GM21360 (cell line): Measurements from ENCODE around the gene CYP2W1.
A peak's percentile ranks its signal among the peaks of the same experiment; 100 is the strongest.
"Not testable (repeated sequence)": the region's sequence is repeated elsewhere in the genome, so short reads cannot be mapped to it uniquely, and the experiment has no call there.

Experiments
- ATAC-seq: cut with Tn5 transposase; IDR thresholded peaks from one replicate; pipeline ENCODE4 v1.9.1; 2021; ENCODE audit warnings: mild to moderate bottlenecking, moderate library complexity; ENCODE audit not compliant: unreplicated experiment

The CYP2W1 gene, protein sequence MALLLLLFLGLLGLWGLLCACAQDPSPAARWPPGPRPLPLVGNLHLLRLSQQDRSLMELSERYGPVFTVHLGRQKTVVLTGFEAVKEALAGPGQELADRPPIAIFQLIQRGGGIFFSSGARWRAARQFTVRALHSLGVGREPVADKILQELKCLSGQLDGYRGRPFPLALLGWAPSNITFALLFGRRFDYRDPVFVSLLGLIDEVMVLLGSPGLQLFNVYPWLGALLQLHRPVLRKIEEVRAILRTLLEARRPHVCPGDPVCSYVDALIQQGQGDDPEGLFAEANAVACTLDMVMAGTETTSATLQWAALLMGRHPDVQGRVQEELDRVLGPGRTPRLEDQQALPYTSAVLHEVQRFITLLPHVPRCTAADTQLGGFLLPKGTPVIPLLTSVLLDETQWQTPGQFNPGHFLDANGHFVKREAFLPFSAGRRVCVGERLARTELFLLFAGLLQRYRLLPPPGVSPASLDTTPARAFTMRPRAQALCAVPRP

DNA sequence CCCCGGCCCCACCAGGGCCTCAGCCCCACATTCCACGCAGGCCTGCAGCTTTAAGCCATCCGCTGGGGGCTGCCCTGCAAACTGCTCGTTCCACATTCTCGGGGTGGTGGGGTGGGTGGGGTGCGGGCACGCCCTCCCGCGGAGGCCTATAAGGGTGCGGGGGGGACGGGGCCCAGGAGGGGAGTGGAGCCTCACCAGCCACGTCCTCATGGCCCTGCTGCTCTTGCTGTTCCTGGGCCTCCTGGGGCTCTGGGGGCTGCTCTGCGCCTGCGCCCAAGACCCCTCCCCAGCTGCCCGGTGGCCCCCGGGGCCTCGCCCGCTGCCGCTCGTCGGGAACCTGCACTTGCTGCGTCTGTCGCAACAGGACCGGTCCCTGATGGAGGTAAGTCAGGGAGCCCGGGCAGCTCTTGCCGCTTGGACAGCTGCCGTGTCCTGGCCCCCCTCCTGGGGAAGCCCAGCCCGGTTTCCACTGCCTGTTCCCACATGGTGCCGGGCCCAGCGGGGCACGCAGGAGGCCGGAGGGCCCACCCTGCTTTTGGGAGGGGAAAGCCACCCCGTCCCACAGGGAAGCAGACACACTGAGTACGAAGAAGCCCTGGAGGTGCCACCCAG is at the start of gene CYP2W1:
Gene CYP2W1, plus strand, starts transcription at position 178 of the 612 bp plus-strand sequence. Its CDS starts 31 bp downstream, at position 209.
- ATAC-seq = no peak

DNA sequence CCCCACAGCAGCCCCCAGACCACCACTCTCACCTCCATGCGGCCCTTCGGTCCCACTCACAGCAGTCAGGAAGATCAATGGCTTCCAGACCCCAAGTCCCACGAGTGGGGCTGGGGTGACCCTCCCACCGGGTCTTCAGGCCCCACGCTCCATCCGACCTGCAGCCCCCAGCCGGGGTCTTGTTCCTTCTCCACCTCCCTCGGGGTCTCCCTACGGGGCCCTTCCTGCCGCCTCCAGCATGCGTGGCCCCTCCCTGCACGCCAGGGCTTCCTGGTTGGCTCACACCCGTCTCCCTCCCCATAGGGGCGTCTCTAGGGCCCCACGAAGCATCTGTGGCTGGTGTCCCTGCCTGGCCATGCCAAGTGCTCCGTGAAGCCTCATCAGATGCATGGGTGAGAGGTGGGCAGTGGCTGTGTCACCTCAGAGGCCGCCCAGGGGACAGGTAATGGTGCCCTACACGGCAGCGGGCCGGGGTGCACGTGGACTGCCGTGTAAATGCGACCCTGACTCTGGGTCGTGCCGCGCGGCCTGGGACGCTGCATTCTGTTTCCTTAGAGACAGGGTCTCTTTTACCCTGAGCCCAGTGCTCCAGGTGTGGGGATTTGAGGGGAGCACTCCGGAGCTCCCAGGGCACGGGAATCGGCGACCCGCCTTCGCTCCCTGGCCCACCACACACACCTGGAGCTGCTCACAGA is 48.4 kb upstream of the CYP2W1 start:
- ATAC-seq = no peak

DNA sequence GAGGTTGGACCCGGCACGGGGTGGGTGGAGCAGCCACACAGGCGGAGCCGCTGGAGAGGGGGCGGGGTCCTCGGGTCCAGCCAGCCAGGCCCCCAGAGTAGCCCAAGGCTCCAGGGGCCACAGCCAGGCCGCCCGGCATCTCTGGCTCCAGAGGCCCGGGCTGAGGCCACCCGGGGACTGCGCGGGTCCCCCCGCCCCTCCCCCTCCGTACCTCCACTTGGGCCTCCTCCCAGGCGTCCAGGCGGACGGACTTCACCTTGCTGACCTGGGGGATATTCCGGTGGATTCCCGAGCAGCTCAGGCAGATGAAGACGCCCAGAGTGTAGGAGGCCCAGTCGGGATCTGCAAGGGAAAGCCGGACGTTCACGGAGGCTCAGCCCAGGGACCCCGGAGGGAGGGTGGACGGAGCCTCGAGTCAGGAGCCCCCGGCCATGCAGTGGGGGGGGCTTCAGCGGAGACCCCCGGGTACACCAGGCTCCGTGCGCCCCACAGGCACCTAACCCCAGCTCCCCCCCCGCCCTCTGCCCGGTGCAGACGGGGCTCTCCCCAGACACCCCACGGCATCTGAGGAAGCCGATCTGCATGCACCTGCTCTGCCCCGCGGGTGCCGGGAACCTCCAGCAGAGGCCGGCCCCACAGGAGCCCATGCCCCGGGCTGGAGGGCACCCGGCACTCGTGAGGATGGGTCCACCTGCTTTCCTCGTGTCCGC is 47.7 kb upstream of the CYP2W1 start:
- no peak for ATAC-seq

DNA sequence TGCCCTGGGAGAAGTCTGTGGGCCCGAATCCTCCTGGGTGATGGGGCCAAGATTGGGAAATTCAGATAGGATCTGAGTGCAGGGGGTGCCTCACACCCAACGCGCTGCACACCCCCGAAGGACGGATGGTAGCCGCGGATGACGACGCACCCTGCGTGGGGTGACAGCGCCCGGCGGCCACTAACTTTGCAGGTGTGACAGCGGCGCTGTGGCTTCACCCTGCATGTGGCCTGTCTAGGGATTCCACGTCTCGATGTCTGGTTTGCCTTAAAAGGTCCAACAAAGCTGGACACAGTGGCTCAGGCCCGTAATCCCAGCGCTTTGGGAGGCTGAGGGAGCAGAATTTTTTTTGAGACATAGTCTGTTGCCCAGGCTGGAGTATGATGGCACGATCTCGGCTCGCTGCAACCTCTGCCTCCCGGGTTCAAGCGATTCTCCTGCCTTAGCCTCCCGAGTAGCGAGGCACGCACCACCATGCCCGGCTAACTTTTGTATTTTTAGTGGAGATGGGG is 47.1 kb upstream of the CYP2W1 start:
- no peak for ATAC-seq

DNA sequence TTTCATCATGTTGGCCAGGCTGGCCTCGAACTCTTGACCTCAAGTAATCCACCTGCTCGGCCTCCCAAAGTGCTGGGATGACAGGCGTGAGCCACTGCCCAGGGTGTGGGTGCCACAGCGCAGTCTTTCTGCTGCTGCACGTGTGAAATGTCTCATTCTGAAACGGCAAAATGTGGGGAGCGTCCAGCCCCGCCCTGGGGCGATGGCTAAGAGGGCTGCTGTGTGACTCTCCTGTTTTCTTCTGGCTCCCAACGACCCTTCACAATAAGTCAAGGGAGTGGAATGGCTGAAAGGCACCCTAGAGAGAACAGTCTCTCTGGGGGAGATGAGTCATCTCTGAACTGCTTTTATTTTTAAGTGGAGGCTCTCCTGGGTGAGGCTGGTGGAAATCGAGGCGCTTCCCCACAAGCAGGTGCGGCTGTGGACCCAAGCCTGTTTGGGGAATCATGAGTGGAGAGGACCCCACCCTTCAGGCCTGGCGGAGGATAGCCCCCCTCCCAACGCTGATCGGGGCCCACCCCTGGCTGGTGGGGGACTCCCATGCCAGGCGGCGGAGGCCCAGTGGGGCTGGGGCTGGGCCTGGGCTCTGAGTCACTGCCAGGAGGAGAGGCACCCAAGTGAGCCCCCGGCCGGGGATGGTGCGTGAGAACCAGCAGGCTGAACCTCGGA is 46.5 kb upstream of the CYP2W1 start:
- ATAC-seq = peak; percentile 61

DNA sequence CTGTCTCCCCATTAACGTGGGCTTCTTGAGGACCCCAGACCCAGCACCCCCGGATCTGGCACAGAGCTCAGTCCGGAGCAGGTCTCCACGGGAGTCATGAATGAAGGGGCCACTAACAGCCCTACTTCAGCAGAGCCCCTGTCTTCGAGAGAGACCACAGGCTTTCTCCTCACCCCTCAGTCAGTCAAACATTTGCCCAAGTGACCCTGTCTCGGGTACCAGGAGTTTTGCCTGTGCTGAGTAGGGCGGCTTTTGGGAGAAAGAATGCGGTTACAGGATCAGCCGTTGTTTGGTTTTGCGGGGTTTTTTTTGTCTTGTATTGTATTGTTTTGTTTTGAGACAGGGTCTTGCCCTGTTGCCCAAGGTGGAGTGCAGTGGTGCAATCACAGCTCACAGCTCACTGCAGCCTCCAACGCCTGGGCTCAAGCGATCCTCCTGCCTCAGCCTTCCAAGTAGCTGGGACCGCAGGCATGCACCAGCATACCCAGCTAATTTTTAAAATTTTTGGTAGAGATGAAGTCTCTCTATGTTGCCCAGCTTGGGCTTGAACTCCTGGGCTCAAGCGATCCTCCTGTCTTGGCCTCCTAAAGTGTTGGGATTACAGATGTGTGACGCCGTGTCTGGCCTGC is 45.0 kb upstream of the CYP2W1 start:
- no peak for ATAC-seq

DNA sequence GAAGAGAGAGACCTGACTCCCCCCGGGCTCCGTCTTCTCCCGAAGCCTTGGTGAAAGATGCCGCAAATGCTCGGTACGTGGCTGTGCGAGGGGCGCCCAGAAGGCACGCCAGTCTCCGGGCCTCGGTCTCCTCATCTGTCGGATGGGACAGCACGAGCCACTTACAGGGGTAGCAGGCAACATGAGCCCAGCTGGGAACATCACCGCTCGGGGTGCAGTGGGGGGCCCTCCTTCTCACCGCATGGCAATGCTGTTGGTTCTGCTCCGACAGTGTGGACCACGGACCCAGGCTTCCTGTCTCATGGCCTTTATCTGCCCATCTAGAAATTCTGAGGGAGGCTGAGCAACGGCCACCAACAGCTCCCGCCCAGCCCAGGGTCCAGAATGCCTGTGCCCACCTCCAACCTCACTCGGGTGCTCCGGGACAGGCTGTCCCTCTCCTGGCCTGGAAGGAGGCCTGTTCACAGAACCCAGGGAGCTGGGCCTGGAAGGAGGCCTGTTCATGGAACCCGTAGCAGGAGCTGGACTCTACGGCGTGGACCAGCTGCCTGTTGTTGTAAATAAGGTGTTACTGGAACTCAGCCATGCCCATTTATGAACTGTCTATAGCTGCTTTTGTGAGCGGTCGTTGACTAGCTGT is 44.3 kb upstream of the CYP2W1 start:
- no peak for ATAC-seq

DNA sequence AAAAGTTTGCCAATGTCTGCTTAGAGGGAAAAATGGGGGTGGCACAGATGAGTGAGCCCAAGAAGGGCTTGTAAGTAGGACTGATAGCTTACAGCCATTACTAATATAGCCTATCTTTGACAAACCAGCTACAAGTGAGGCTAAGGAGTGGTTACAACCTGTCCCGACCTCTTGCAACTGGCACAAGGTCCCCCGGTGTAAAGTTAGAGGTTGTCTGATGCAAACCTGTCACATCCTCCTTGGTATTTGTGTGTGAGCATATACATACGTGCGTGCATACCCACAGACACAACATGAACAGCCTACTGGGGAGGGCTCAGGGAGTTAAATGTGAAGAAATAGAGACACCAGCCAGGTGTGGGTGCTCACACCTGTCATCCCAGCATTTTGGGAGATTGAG is 43.1 kb upstream of the CYP2W1 start:
- no peak for ATAC-seq

DNA sequence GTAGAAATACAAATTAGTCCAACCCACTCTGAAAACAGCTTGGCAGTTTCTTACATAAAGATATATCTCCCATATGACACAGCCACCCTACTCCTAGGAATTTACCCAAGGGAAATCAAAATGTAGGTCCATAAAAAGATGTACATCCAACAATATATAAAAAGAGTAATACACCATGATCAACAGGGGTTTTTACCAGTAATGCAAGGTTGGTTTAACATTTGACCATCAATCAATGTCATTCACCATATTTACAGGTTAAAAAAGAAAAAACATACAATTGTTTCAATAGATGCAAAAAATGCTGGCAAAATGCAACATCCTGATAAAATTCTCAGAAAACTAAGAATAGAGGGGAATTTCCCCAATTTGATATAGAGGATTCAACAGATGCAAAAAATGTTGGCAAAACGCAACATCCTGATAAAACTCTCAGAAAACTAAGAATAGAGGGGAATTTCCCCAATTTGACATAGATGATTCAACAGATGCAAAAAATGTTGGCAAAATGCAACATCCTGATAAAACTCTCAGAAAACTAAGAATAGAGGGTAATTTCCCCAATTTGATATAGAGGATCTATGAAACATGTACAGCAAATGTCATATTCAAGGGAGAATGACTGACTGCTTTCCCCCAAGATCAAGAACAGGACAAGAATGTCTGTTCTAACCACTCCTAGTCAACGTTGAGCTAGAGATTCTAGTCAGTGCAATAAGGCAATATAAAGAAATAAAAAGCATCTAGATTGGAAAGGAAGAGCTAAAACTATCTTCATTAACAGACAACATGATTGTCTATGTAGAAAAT is 42.2 kb upstream of the CYP2W1 start:
- no peak for ATAC-seq

DNA sequence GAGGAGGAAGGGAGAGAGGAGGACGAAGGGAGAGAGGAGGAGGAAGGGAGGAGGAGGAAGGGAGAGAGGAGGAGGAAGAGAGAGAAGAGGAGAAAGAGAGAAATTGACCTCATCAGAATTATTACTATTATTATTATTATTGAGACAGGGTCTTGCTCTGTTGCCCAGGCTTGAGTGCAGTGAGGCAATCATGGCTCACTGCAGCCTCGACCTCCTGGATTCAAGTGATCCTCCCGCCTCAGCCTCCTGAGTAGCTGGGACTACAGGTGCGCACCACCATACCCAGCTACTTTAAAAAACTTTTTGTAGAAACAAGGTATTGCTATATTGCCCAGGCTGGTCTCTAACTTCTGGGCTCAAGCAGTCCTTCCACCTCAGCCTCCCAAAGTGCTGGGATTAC is 39.2 kb upstream of the CYP2W1 start:
- ATAC-seq = not testable (repeated sequence)

DNA sequence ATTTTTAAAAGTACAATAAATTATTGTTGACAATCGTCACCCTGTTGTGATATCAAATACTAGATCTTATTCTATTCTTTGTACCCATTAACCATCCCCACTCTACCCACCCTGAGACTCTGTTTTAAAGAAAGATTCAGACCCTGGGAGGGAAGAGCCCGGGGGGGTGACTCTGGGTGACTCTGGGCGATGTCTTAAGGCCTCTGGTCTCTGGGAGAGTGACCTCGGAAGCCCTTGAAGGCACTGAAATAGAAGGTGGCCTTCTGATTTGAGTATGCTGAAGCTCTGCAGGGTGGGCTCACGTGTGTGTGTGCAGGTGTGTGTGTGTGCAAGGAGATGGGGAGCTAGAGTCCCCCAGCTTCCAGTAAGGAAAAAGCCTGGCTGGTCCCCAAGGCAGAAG is 38.2 kb upstream of the CYP2W1 start:
- no peak for ATAC-seq

DNA sequence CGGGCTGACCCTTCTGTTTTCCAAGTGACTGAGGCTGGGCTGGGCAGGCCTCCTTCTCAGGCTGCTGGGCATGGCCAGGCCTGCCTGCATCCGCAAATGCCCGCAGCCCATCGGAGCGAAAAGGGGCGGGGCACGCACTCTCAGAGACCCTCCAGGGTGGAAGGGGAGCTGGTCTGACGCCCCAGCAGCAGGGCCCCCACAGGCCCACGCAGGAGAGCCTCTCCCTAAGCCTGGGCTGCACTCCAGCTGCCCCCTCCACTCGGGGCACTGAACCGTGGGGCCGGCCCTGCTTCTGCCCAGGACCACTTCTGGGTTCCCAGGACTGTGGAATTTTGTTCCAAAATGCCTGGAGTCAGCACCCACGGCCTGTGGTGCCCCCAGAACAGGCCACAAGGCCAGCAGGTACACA is 37.8 kb upstream of the CYP2W1 start:
- no peak for ATAC-seq

DNA sequence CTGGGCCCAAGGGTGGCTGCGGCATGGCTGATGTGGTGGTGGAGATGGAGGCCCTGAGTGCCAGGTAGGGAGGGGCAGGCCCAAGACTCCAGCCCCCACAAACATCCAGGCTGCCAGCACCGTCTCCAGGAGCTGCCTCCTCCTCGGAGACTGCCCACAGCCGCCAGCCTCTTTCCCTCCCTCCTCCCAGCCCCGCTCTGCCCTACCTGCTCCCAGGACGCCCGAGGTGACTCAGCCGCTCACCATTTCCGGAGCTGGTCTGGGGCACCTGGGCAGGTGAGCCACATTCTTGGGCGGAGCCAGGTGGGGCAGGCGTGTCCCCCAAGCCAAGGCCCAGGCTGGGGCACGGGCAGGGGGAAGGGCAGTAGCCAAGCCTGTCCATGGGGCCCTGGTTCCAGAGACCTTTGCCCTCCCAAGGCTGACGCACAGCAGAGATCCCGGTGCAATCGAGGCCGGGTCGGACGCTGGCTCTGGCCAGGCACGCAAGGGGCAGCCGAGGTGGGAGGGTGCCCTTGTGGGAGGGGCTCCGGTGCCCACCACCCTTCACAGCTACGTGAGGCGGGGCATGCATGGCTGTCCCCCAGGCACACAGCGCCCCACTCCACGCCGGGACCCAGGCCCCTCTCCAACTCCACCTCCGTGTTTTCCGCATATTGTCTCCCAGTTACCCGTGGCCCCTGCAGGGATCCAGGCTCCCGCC is 37.3 kb upstream of the CYP2W1 start:
- no peak for ATAC-seq

DNA sequence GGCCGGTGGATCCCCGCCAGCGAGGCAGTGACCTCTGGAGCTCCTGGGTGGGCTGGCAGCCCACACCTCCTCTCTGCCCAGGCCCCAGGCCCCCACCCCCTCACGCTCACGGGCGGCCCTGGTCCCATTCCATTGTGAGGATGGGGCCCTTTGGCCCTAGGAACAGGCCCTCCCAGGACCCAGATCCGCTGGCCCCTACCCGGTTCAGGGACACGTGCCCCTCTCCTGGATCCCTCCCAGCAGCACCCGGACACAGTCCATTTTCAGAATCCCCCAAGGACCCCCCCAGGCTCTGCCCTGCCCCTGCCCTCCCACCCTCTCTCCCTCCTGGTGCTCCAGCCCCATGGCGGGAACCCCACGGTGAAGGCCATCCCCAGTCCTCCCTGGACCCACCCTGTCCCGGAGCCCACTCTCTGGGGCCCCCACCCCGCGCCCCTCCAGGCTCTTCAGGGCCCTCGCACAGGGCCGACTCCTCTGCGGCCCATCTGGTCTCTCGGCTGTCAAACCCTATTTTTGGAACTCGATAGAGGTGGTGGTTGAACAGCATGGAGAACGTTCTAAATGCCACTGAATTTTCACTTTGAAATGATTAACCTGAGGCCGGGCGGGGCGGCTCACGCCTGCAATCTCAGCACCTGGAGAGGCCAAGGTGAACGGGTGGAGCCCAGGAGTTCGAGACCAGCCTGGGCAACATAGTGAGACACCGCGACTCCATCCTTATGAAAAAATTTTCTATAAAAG is 36.6 kb upstream of the CYP2W1 start:
- ATAC-seq = no peak

DNA sequence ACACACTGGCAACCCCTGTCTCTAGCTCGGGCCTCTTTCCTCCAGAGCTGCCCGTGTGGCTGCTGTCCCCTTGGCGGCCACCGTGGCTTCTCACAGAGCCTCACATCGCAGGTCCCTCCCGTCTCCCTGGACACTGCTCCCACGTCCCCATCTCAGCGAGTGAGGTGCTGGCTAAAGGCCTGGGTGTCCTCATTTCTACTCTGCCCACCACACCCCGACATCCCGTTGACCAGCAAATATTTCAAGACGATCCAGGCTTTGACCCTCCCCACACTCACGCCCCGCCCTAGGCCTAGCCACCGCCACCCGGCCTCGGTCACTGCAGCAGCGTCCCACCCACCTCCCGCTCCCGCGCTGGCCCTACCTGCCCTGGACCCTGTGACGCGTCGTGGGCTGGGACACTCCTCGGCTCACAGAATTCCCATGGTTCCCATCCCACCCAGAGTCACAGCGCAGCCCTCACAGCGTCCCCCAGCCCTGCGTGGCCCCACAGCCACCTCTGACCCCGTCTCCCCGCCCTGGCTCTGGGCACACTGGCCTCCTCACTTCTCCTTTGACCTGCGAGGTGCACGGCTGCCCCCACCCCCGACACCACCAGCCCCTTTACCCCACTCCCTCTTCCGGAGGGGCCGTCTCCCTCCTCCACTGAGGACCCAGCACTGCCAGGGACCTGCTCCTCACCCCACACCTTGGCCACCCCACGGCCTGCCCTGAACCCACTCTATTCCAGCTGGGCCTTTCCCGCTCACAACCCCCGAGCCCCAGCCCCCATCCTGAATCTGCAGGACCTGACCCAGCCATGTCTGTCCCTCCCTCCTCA is 35.4 kb upstream of the CYP2W1 start:
- ATAC-seq = no peak
